HG03460 (cell line): Measurements from ENCODE around the gene RNF148.

ENCODE experiments used
- ATAC-seq: cut with Tn5 transposase; IDR thresholded peaks from one replicate; pipeline ENCODE4 v1.9.1; 2021; ENCODE audit not compliant: unreplicated experiment

Gene RNF148

DNA sequence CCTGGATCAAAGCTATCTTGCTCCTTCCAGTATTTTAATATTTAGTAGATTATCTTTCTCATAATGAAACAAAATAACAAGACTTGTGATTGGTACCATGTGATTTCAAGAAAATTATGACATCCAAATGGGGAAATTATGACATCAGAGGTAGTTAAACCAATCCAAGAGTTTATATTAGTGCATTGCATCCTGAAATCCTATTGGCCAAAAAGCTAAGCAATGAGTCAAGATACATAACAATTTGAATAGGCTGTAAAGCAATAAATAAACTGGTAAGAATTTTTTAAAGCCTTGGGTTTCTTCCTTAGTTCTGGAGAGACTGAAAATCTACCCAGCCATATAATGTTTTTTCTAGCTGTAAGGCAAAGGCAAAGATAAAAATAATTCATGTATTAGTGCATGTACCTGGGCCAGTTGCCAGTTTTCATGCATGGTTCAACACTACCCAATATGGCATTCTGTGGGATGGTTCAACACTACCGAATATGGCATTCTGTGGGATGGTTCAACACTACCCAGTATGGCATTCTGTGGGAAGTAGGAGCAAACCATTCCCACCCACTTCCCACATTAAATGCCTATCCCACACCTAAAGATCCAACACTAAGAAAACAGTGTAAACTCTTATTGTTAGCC lies at the start of gene RNF148:
RNF148 (minus strand) TSS at position 51 of the 639 bp plus-strand sequence. CDS start 172 bp downstream, outside the sequence.
- ATAC-seq: no peak

- ATAC-seq: no peak
These were observed 47.7 kb upstream of the RNF148 start for GRCh38 chr7:122750389-122750788.

- ATAC-seq: no peak
These were observed 45.5 kb upstream of the RNF148 start for GRCh38 chr7:122748195-122748594.

- no peak for ATAC-seq
These were observed 44.2 kb upstream of the RNF148 start for GRCh38 chr7:122746948-122747347.

- no peak for ATAC-seq
These were observed 40.5 kb upstream of the RNF148 start for GRCh38 chr7:122743211-122743610.

- no peak for ATAC-seq
These were observed 36.2 kb upstream of the RNF148 start for GRCh38 chr7:122738947-122739346.

DNA sequence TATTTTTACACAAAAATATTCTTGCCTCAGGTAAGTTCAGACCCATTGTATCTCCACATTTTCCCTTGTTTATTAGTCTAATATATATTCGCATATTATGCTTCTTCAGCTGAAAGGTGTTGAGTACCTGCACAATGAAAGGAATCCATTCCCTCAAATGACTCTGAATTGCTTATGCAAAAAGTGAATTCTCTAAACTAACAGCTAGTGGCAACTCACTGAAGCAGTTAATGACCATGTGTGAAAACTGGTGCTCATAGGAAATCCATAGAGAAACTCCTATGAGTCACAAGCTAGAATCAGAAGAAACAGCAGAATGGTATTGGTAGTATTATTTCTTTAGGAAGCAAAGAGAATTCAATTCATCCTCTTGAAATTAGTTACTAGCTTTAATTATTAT lies 33.5 kb upstream of the RNF148 start:
- ATAC-seq: no peak

- ATAC-seq: no peak
These were observed 25.0 kb upstream of the RNF148 start for GRCh38 chr7:122727759-122728158.

DNA sequence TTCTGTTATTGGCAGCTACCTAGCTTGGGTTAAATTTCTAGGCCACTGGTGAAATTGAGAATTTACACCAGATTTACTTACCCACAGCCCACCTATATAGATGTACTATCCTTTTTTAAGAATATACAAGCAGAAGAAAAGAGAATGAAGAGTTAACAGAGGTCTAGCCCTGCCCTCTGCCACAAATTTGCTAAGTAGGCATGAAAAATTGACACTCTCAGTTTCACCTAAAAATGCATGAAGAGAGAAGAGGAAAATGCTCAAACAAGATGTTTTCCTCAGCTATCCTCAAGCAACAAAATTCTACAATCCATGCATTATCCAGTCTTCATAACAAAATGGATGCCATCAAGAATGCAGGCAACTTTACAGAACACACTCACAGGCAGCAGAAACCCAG lies 24.6 kb upstream of the RNF148 start:
- no peak for ATAC-seq

- no peak for ATAC-seq
These were observed 24.2 kb upstream of the RNF148 start for GRCh38 chr7:122726881-122727280.

- ATAC-seq: no peak
These were observed 21.6 kb upstream of the RNF148 start for GRCh38 chr7:122724366-122724765.

DNA sequence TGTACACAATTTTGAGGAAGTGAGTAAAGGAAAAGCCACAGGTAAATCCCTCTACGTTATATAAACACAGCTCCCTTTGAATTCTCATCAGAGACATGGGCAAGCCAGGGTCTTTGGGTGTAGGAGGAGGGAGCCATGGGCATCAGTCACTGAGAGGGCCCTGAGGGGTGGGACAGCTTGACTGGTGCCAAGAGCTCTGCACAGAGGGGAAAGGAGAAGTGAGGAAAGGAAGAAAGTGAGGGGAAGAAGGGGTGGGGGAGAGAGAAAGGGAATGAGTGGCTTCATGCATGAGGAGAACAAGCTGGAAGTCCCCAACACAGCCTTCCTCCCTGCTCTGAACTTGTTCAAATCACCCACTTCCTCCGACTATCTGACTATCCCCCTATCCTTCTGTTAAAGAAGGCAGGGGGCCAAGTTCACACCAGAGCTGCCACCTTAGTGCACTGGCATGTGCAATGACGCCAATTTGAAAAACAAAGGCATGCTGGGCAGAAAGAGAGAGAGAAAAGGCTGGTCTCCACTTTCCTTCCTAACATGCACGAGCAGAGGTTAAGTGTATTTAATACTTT lies 16.4 kb upstream of the RNF148 start:
- ATAC-seq: no peak

DNA sequence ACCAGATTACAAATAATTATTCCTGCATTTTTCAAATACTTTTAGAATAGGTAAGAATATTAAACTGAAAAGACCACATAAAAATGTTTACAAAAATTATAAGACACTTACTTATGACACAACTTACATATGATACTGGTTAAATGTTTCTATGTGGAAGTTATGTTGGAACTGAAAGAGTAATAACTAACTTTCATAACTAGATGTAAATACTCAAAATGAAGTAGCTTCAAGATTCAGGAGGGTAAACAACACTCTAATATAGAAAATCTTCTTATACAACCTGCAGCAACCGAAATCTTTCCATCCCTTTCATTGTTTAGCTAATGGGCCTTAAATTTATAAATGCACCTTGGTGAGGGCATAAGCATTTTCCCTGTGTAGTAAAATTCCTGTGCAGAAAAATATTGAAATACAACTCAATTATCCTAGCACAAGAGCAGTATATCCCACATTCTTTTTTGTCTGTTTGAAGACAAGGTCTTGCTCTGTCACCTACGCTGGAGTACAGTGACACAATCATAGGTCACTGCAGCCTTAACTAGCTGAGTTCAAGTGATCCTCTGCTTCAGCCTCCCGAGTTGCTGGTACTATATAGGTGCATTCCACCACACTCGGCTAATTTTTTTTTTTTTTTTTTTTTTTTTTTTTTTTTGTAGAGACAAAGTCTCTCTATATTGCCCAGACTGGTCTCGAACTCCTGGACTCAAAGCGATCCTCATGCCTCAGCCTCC lies 14.8 kb upstream of the RNF148 start:
- ATAC-seq: no peak

- no peak for ATAC-seq
These were observed 12.5 kb upstream of the RNF148 start for GRCh38 chr7:122715183-122715582.

- ATAC-seq: no peak
These were observed 8.2 kb upstream of the RNF148 start for GRCh38 chr7:122710916-122711315.

GRCh38 chr7:122709930-122710646 lies 7.4 kb upstream of the RNF148 start:
- no peak for ATAC-seq

GRCh38 chr7:122706836-122707235 lies 4.1 kb upstream of the RNF148 start:
- ATAC-seq: no peak

DNA sequence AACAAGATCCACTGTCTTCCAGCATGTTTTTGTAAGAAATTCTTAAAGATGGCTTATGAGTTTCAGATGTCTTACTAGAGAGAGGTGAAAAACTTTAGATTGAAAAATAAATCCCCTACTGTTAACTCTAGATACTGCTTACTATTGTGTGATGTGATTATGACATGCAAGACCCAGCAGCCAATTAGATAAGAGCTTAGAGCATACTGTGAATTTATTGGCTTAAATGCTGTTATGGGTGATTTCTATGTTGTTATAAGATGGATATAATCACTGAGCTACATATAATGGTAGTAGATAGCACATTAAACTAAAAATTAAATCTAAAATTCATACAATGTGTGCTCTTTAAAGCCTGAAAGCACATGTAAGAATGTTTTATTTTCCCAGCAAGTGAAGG lies 3.7 kb downstream of the RNF148 start, which contains the start of gene RNF133:
RNF133 (minus strand) TSS at position 101 of the 400 bp plus-strand sequence. CDS start 199 bp downstream, outside the sequence.
- ATAC-seq: no peak

GRCh38 chr7:122695816-122696215 lies 6.9 kb downstream of the RNF148 start:
- no peak for ATAC-seq

- no peak for ATAC-seq
These were observed 8.0 kb downstream of the RNF148 start for GRCh38 chr7:122694697-122695096.

GRCh38 chr7:122692769-122693309 lies 9.9 kb downstream of the RNF148 start:
- no peak for ATAC-seq
